Amniotic stem cell (primary cell): ENCODE results near the gene MCU.
"Not testable (repeated sequence)": the region's sequence is repeated elsewhere in the genome, so short reads cannot be mapped to it uniquely, and the experiment has no call there.

ENCODE experiments used
- DNase-seq: peaks from one replicate; lab custom pipeline; 2025; lab: John Stamatoyannopoulos, UW

The MCU gene

GRCh38 chr10:72731916-72732419 is 40.0 kb downstream of the MCU start:
- no peak for DNase-seq

- no peak for DNase-seq
Measured at GRCh38 chr10:72732521-72732920, 40.6 kb downstream of the MCU start.

- no peak for DNase-seq
Measured at GRCh38 chr10:72733989-72734388, 42.0 kb downstream of the MCU start.

- no peak for DNase-seq
Measured at GRCh38 chr10:72735288-72735936, 43.5 kb downstream of the MCU start.

GRCh38 chr10:72736176-72736827 is 44.4 kb downstream of the MCU start:
- no peak for DNase-seq

GRCh38 chr10:72736828-72737220 is 44.9 kb downstream of the MCU start:
- no peak for DNase-seq

GRCh38 chr10:72737357-72737756 is 45.4 kb downstream of the MCU start:
- DNase-seq: not testable (repeated sequence)

- no peak for DNase-seq
Measured at GRCh38 chr10:72738486-72738885, 46.5 kb downstream of the MCU start.

GRCh38 chr10:72740528-72740927 is 48.6 kb downstream of the MCU start:
- no peak for DNase-seq

- no peak for DNase-seq
Measured at GRCh38 chr10:72742092-72742491, 50.1 kb downstream of the MCU start.

- DNase-seq: no peak
Measured at GRCh38 chr10:72742797-72743196, 50.9 kb downstream of the MCU start.

GRCh38 chr10:72744566-72744965 is 52.6 kb downstream of the MCU start:
- DNase-seq: no peak

GRCh38 chr10:72746426-72747363 is 54.8 kb downstream of the MCU start:
- no peak for DNase-seq

- no peak for DNase-seq
Measured at GRCh38 chr10:72747521-72747920, 55.6 kb downstream of the MCU start.

GRCh38 chr10:72753760-72754231 is 61.9 kb downstream of the MCU start:
- no peak for DNase-seq

GRCh38 chr10:72754275-72755032 is 62.5 kb downstream of the MCU start:
- no peak for DNase-seq

- DNase-seq: no peak
Measured at GRCh38 chr10:72756674-72757385, 64.9 kb downstream of the MCU start.

- DNase-seq: no peak
Measured at GRCh38 chr10:72757732-72758131, 65.8 kb downstream of the MCU start.

GRCh38 chr10:72758930-72759329 is 67.0 kb downstream of the MCU start:
- not testable (repeated sequence) for DNase-seq

- no peak for DNase-seq
Measured at GRCh38 chr10:72759584-72759983, 67.6 kb downstream of the MCU start.

GRCh38 chr10:72761498-72761897 is 69.6 kb downstream of the MCU start:
- DNase-seq: no peak
